GM12873 (cell line): ENCODE data around the gene GDA.
A peak's percentile ranks its signal among the peaks of the same experiment; 100 is the strongest.

Experiments
- TF ChIP-seq, protein P1 (sequence below): IDR thresholded peaks from 2 replicates; pipeline ENCODE4 v1.5.1; 2012; ENCODE audit warnings: low read depth, mild to moderate bottlenecking, moderate library complexity, low read length, control low read depth; ENCODE audit not compliant: insufficient read depth; ENCODE audit errors: missing control alignments

Gene GDA

DNA sequence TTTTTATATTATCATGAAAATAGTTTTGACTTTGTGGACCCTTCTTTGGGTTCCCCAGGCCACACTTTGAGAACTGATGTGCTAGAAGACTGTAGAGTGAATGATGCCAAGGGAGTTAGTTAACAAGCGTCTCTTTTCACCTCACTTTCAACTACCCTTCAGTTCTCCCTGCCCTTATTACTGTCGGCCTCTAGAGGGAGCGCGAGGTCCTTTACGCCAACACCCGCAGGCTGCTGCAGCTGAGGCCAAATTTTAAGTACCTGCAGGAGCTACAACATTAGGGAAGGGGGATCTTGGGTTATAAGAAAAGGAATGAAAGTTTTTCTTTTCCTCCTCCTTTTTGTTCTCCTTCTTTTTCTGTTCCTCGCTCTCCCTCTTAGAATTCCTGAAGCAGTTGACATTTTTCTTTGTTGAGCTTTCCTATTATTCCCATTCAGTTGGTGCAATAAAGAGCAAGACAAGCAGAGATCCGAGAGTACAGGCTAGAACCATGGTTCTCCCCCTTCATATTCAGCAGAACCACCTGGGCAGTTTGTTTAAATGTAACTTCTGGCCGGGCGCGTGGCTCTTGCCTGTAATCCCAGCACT is 131.8 kb downstream of the GDA start:
- TF ChIP-seq, protein P1, sequence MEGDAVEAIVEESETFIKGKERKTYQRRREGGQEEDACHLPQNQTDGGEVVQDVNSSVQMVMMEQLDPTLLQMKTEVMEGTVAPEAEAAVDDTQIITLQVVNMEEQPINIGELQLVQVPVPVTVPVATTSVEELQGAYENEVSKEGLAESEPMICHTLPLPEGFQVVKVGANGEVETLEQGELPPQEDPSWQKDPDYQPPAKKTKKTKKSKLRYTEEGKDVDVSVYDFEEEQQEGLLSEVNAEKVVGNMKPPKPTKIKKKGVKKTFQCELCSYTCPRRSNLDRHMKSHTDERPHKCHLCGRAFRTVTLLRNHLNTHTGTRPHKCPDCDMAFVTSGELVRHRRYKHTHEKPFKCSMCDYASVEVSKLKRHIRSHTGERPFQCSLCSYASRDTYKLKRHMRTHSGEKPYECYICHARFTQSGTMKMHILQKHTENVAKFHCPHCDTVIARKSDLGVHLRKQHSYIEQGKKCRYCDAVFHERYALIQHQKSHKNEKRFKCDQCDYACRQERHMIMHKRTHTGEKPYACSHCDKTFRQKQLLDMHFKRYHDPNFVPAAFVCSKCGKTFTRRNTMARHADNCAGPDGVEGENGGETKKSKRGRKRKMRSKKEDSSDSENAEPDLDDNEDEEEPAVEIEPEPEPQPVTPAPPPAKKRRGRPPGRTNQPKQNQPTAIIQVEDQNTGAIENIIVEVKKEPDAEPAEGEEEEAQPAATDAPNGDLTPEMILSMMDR = peak; percentile 92

DNA sequence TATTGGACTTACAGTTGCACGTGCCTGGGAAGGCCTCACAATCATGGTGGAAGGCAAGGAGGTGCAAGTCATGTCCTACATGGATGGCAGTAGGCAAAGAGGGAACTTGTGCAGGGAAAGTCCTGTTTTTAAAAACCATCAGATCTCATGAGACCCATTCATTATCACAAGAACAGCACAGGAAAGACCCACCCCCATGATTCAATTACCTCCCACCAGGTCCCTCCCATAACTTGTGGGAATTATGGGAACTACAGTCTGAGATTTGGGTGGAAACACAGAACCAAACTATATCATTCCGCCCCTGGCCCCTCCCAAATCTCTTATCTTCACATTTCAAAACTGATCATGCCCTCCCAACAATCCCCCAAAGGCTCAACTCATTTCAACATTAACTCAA is 140.2 kb downstream of the GDA start:
- TF ChIP-seq, protein P1 = no peak

- TF ChIP-seq, protein P1 = no peak
Measured at GRCh38 chr9:72290311-72290710, 141.1 kb downstream of the GDA start.

- TF ChIP-seq, protein P1 = peak; percentile 32
Measured at GRCh38 chr9:72292256-72292682, 143.0 kb downstream of the GDA start.

- TF ChIP-seq, protein P1 = no peak
Measured at GRCh38 chr9:72292874-72293607, 143.8 kb downstream of the GDA start.

DNA sequence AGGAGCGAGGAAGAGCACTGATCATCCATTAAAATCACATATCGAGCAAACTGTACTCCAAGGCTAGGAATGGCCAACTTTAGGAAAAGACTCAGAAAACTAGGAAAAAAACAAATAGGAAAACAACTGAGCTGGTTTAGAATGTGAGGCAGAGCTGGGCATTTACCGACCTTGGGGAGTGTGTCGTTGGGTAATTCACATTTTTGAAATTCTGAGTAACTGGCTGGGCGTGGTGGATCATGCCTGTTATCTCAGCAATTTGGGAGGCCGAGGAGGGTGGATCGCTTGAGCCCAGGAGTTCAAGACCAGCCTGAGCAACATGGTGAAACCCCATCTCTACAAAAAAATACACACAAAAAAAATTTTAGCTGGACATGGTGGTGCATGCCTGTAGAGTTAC is 145.7 kb downstream of the GDA start:
- TF ChIP-seq, protein P1 = no peak

DNA sequence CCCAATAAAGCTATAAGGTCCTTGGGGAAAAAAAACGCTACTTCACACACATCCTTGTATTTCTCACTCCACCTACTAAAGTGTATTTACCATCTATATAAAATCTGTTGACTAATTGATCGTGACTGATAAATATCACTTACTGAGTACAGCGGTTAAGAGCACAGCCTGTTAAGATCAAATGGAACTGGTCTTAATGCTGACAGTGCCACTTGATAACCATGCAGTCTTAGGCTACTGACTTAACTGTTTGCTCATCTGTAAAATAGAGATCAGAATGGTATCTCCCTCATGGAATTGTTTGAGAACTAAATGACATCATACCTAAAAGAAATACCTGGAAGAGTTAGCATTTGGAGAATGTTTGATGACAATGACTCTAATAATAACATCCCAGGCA is 148.3 kb downstream of the GDA start:
- TF ChIP-seq, protein P1 = no peak
